Measurements from ENCODE around the gene KAZALD1.

The KAZALD1 gene

GRCh38 chr10:101047961-101048892 is 13.6 kb upstream of the KAZALD1 start:
- peak; percentile 47 for DNase-seq

- DNase-seq = peak; percentile 79
These were observed 11.3 kb upstream of the KAZALD1 start for GRCh38 chr10:101050208-101051069.

- no peak for DNase-seq
These were observed 9.5 kb upstream of the KAZALD1 start for GRCh38 chr10:101052285-101052684.

GRCh38 chr10:101053516-101053915 is 8.3 kb upstream of the KAZALD1 start:
- no peak for DNase-seq

GRCh38 chr10:101054351-101054750 is 7.4 kb upstream of the KAZALD1 start:
- DNase-seq = no peak

- no peak for DNase-seq
These were observed 6.9 kb upstream of the KAZALD1 start for GRCh38 chr10:101054876-101055275.

- DNase-seq = no peak
These were observed 6.4 kb upstream of the KAZALD1 start for GRCh38 chr10:101055411-101055810.

- no peak for DNase-seq
These were observed 5.2 kb upstream of the KAZALD1 start for GRCh38 chr10:101056365-101057151.

- peak; percentile 99 for DNase-seq
These were observed 1.5 kb upstream of the KAZALD1 start for GRCh38 chr10:101060036-101060950.

GRCh38 chr10:101060951-101061623 is 702 bp upstream of the KAZALD1 start:
- DNase-seq = peak; percentile 99

GRCh38 chr10:101062232-101063049 is 652 bp downstream of the KAZALD1 start:
- peak; percentile 81 for DNase-seq

- no peak for DNase-seq
These were observed 1.3 kb downstream of the KAZALD1 start for GRCh38 chr10:101063050-101063525.

GRCh38 chr10:101063548-101064414 is 2.0 kb downstream of the KAZALD1 start:
- no peak for DNase-seq

GRCh38 chr10:101064415-101065030 is 2.7 kb downstream of the KAZALD1 start:
- no peak for DNase-seq

GRCh38 chr10:101065481-101066145 is 3.8 kb downstream of the KAZALD1 start:
- no peak for DNase-seq

GRCh38 chr10:101066146-101066895 is 4.5 kb downstream of the KAZALD1 start:
- DNase-seq = peak; percentile 73

- DNase-seq = no peak
These were observed 5.1 kb downstream of the KAZALD1 start for GRCh38 chr10:101066896-101067355.
